GM12864 (cell line): Measurements from ENCODE around the gene RHEX.

Source experiments
- DNase-seq: peaks from one replicate; pipeline ENCODE4 v3.0.0-alpha.2; 2011; ENCODE audit warnings: low read depth
- H3K4me3 ChIP-seq: 2 replicates; pipeline ENCODE4 v1.5.1; 2011; ENCODE audit warnings: mild to moderate bottlenecking, low read depth, low read length, control low read depth
- CTCF ChIP-seq: IDR thresholded peaks from 2 replicates; pipeline ENCODE4 v1.5.1; 2011; ENCODE audit warnings: low read depth, mild to moderate bottlenecking, moderate library complexity, low read length, control low read depth, inconsistent platforms; ENCODE audit errors: missing control alignments

The RHEX gene

GRCh38 chr1:206110820-206111219, 57.8 kb downstream of the RHEX start:
- H3K4me3 ChIP-seq, result no peak overlapping the region
- no peak for DNase-seq
- TF ChIP-seq CTCF, result no peak

DNA sequence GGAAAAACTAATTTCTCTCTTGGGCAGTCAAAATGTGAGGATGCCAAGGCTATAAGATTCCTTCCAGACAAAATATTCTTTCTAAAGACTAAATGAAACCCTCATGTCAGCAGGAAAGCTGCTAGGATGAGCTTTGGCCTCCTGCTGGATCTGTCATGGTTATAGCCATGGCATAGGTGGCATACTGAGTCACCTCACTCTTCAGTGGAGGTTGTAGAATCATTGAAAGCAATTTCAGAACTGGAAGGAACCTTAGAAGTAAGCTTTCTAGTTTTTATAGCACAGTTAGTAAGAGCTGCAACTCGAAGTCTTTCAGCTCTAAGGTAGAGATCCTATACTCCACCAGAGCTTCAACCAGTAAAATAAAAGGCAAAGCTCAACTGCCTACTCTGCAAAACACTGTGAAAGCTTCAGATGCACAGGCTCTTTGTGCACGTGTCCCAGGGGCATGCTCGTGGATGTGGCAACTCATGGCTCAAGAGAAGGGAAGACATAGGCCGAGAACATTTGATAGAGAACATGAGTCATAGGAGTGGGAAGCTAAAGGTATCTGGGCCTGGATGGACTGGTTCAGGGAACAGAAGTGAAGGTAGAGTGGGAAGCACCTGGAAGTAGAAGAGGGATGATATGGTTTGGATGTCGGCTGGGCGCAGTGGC, 58.4 kb downstream of the RHEX start:
- no peak for DNase-seq
- TF ChIP-seq CTCF, result no peak
- H3K4me3 ChIP-seq, result no peak overlapping the region

GRCh38 chr1:206112600-206113301, 59.8 kb downstream of the RHEX start:
- H3K4me3 ChIP-seq, result no peak overlapping the region
- TF ChIP-seq CTCF, result no peak
- DNase-seq, result no peak

DNA sequence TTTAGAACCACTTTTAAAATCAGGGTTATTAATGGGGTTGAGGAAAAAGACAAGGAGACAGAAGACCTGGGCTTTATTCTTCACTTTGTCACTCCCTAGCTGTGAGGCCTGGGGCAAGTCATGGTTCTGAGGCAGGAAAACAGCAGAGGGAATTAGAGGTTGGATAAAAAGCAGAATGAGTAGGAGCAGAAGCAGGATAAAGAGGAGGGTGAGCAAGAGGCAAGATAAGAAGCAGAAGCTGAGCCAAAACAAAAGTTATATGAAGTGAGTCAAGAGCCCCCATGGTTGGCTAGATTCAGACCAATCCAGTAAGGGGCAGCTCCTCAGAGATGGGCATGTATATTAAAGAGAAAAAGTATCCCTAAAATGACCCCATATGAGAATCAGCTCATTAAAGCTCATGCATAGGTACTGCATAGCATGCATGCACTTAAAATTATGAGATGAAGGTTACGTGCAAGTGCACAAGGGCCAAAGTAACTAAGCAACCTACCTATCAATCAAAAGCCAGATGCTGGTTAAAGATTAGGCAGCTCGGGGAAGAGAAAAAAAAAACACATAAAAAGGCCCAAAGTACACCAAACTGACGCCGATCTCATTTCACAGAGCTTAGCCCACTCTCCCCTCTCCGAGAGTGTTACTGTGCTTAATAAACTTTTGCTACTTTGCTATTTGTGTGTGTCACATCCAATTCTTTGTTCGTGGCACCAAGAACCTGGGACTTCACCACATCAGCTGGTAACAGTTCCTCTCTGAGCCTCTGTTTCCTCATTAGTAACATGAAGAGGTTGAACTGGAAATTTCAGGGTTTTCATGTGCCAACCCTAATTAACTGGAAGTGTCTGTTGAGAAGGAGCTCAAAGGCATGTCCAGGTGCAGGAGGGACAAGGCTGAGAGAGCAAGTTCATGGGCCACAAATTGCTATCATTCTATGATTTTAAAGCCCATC, 62.0 kb downstream of the RHEX start:
- no peak for DNase-seq
- no peak for TF ChIP-seq CTCF
- H3K4me3 ChIP-seq, result no peak overlapping the region

- H3K4me3 ChIP-seq, result no peak overlapping the region
- TF ChIP-seq CTCF, result no peak
- DNase-seq, result no peak
Observed at GRCh38 chr1:206115791-206116190, 62.8 kb downstream of the RHEX start.

DNA sequence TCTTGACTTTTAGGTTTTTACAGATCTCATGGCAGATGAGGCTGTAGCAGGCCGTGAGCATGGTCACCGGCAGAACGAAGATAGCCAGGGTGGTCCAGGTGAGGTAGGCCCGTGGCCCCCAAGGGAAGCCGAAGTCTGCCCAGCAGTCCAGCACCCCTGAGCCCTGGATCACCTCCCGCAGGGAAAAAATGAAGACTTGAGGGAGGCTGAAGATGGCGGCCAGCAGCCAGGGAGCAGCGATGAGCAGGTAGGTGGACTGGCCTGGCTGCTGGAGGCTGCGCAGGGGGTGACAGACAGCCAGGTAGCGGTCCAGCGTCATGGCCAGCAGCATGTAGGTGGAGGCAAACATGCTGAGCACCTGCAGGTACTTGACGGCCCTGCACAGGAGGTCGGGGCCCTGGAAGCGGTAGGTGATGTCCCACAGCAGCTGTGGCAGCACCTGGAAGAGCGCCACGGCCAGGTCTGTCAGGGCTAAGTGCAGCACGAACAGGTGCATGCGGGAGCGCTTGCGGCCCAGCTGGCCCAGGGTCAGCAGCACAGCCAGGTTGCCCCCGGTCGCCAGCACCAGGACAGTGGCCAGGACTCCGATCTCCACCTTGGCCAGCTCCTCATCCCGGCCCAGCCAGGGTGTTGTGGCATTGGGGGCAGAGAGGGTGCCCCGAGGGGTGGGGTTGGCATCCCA, 63.4 kb downstream of the RHEX start:
- no peak for TF ChIP-seq CTCF
- no peak overlapping the region for H3K4me3 ChIP-seq
- DNase-seq, result no peak
